H1 (cell line): Measurements from ENCODE around the gene PRICKLE1. TPM values are rescaled to one million over a fixed set of nuclear protein-coding genes. Genes with fewer than 3 reads are reported as not detected.

ENCODE experiments used
- CTCF ChIA-PET: fragments of 300-600 bp; sonication (Branson Sonifier 250); formaldehyde crosslinking; loops from one replicate; lab custom pipeline; 2021; ENCODE audit not compliant: partially characterized antibody; lab: Charles Lee
- POLR2A ChIA-PET: fragments of 300-600 bp; sonication (Branson Sonifier 250); formaldehyde crosslinking; loops from one replicate; lab custom pipeline; 2021; ENCODE audit warnings: inconsistent platforms; ENCODE audit not compliant: partially characterized antibody; lab: Charles Lee
- DNase-seq, 2 experiments: peaks; one replicate each; pipeline versions ENCODE4 v3.0.0 to v3.0.0-alpha.2; 2010 to 2022; ENCODE audit warnings: low spot score in 2 of 2, low read depth in 1 of 2, mixed read lengths in 1 of 2
- FAIRE-seq: peaks from 2 replicates; lab custom pipeline; 2011; peaks lifted over from hg19 to GRCh38; lab: Jason Lieb, UNC
- H2AFZ ChIP-seq: 2 replicates; pipeline ENCODE4 v1.8.1; 2012; ENCODE audit warnings: low read length, inconsistent platforms
- H2AK5ac ChIP-seq: 2 replicates; pipeline ENCODE4 v1.6.1; 2013; ENCODE audit warnings: low read depth, low read length
- H2BK120ac ChIP-seq: replicated peaks from 2 replicates; pipeline ENCODE3; 2013; ENCODE audit warnings: low read depth, low read length, inconsistent platforms
- H2BK12ac ChIP-seq: 2 replicates; pipeline ENCODE4 v1.6.1; 2013; ENCODE audit warnings: low read depth, low read length
- H2BK15ac ChIP-seq: 2 replicates; pipeline ENCODE4 v1.6.1; 2013; ENCODE audit warnings: low read length
- H2BK20ac ChIP-seq: 2 replicates; pipeline ENCODE4 v1.6.1; 2013; ENCODE audit warnings: low read length
- H2BK5ac ChIP-seq: 2 replicates; pipeline ENCODE4 v1.6.1; 2013; ENCODE audit warnings: low read depth, low read length
- H3K14ac ChIP-seq: 2 replicates; pipeline ENCODE4 v1.6.1; 2013; ENCODE audit warnings: inconsistent platforms; ENCODE audit not compliant: insufficient read length
- H3K18ac ChIP-seq: 2 replicates; pipeline ENCODE4 v1.6.1; 2013; ENCODE audit warnings: low read length; ENCODE audit errors: extremely low read depth
- H3K23ac ChIP-seq: 2 replicates; pipeline ENCODE4 v1.6.1; 2013; ENCODE audit warnings: inconsistent platforms; ENCODE audit not compliant: insufficient read length
- H3K23me2 ChIP-seq: 2 replicates; pipeline ENCODE4 v1.6.1; 2013; ENCODE audit warnings: low read depth, low read length
- H3K27ac ChIP-seq: 2 replicates; pipeline ENCODE4 v1.6.1; 2011; ENCODE audit warnings: low read depth, low read length, inconsistent platforms
- H3K27me3 ChIP-seq, 4 experiments: replicated peaks in 1 of 4; 1 replicate in 1 of 4; 2 replicates in 3 of 4; pipeline versions ENCODE4 v1.6.1 to v1.8.1; 2011 to 2013; ENCODE audit warnings: low read length in 3 of 4, mild to moderate bottlenecking in 3 of 4, inconsistent platforms in 2 of 4, mixed read lengths in 2 of 4, moderate library complexity in 1 of 4; ENCODE audit not compliant: control insufficient read depth in 3 of 4, insufficient read depth in 3 of 4; ENCODE audit errors: extremely low read depth in 1 of 4
- H3K36me3 ChIP-seq, 4 experiments: 2 replicates each; pipeline versions ENCODE4 v1.6.1 to v1.8.1; 2011 to 2013; ENCODE audit warnings: mild to moderate bottlenecking in 4 of 4, low read length in 3 of 4, moderate library complexity in 2 of 4, control low read depth in 1 of 4, inconsistent platforms in 1 of 4; ENCODE audit not compliant: insufficient read depth in 4 of 4, control insufficient read depth in 2 of 4
- H3K4ac ChIP-seq: replicated peaks from 2 replicates; pipeline ENCODE3; 2013; ENCODE audit warnings: low read length, low read depth, mixed read lengths, inconsistent platforms; ENCODE audit not compliant: insufficient read length
- H3K4me1 ChIP-seq, 4 experiments: replicated peaks in 1 of 4; 1 replicate in 1 of 4; 2 replicates in 3 of 4; pipeline versions ENCODE4 v1.6.1 to v1.8.1; 2011 to 2013; ENCODE audit warnings: low read length in 3 of 4, inconsistent platforms in 2 of 4, mixed read lengths in 1 of 4; ENCODE audit not compliant: insufficient read depth in 4 of 4, control insufficient read depth in 3 of 4
- H3K4me2 ChIP-seq, 2 experiments: 2 replicates each; pipeline versions ENCODE4 v1.6.1 to v1.8.1; 2011 to 2013; ENCODE audit warnings: low read depth in 2 of 2, low read length in 2 of 2, control low read depth in 1 of 2, inconsistent platforms in 1 of 2, mild to moderate bottlenecking in 1 of 2; ENCODE audit not compliant: insufficient read depth in 1 of 2
- H3K4me3 ChIP-seq, 4 experiments: fragments of 200-600, 300-600 bp in 1 of 4; sonication (generic), shearing (Covaris generic), sonication (Bioruptor Twin) in 1 of 4; 2 replicates each; pipeline versions ENCODE4 v1.5.1 to v1.8.1; 2011 to 2016; ENCODE audit warnings: low read length in 4 of 4, low read depth in 3 of 4, control low read depth in 2 of 4, inconsistent platforms in 2 of 4, mild to moderate bottlenecking in 2 of 4, mixed read lengths in 1 of 4, moderate library complexity in 1 of 4; ENCODE audit not compliant: insufficient read depth in 2 of 4; ENCODE audit errors: extremely low read depth in 1 of 4
- H3K56ac ChIP-seq: replicated peaks from 2 replicates; pipeline ENCODE3; 2013; ENCODE audit warnings: low read depth, mild to moderate bottlenecking, mixed read lengths, low read length, inconsistent platforms; ENCODE audit not compliant: insufficient read length
- H3K79me1 ChIP-seq: 2 replicates; pipeline ENCODE4 v1.6.1; 2013; ENCODE audit warnings: low read depth, low read length, control low read depth
- H3K79me2 ChIP-seq, 2 experiments: 2 replicates each; pipeline versions ENCODE4 v1.6.1 to v1.8.1; 2012 to 2013; ENCODE audit warnings: low read length in 2 of 2, mild to moderate bottlenecking in 2 of 2, inconsistent platforms in 1 of 2; ENCODE audit not compliant: insufficient read depth in 2 of 2, control insufficient read depth in 1 of 2
- H3K9ac ChIP-seq, 4 experiments: replicated peaks in 1 of 4; 1 replicate in 1 of 4; 2 replicates in 3 of 4; pipeline versions ENCODE4 v1.6.1 to v1.8.1; 2011 to 2013; ENCODE audit warnings: low read depth in 3 of 4, low read length in 3 of 4, control low read depth in 2 of 4, mild to moderate bottlenecking in 2 of 4, moderate library complexity in 2 of 4, inconsistent platforms in 1 of 4; ENCODE audit errors: extremely low read depth in 1 of 4
- H3K9me3 ChIP-seq, 2 experiments: 2 replicates each; pipeline versions ENCODE4 v1.6.1 to v1.8.1; 2012 to 2013; ENCODE audit warnings: mild to moderate bottlenecking in 2 of 2, moderate library complexity in 2 of 2, control low read depth in 1 of 2, inconsistent platforms in 1 of 2, low read depth in 1 of 2, low read length in 1 of 2, mixed read lengths in 1 of 2; ENCODE audit not compliant: insufficient read depth in 2 of 2
- H4K20me1 ChIP-seq, 2 experiments: replicated peaks in 1 of 2; 2 replicates each; pipeline versions ENCODE3 to v1.8.1; 2011 to 2013; ENCODE audit warnings: inconsistent platforms in 2 of 2, low read length in 2 of 2, mild to moderate bottlenecking in 1 of 2; ENCODE audit not compliant: insufficient read depth in 2 of 2, control insufficient read depth in 1 of 2
- H4K5ac ChIP-seq: 2 replicates; pipeline ENCODE4 v1.6.1; 2013; ENCODE audit warnings: low read length, low read depth, mixed read lengths, inconsistent platforms; ENCODE audit not compliant: insufficient read length
- H4K8ac ChIP-seq: 2 replicates; pipeline ENCODE4 v1.8.0; 2013; ENCODE audit warnings: mild to moderate bottlenecking, moderate library complexity, low read length, inconsistent platforms; ENCODE audit not compliant: insufficient read depth; ENCODE audit errors: extremely low read depth
- H4K91ac ChIP-seq: replicated peaks from 2 replicates; pipeline ENCODE3; 2013; ENCODE audit warnings: low read length, mixed read lengths, inconsistent platforms; ENCODE audit not compliant: insufficient read length
- BRCA1 ChIP-seq: IDR thresholded peaks from 2 replicates; pipeline ENCODE4 v1.6.1; 2012; ENCODE audit warnings: low read depth, low read length, improper control_type of control experiment
- CHD1 ChIP-seq: IDR thresholded peaks from 2 replicates; pipeline ENCODE4 v1.6.1; 2012; ENCODE audit warnings: low read depth, low read length, improper control_type of control experiment
- CHD2 ChIP-seq: IDR thresholded peaks from 2 replicates; pipeline ENCODE4 v1.6.1; 2012; ENCODE audit warnings: low read length, improper control_type of control experiment
- CREB1 ChIP-seq: IDR thresholded peaks from 2 replicates; pipeline ENCODE4 v1.6.1; 2012; ENCODE audit warnings: inconsistent platforms
- EGR1 ChIP-seq: IDR thresholded peaks from 2 replicates; pipeline ENCODE4 v1.6.1; 2011; ENCODE audit warnings: low read depth, low read length, borderline replicate concordance
- EZH2 ChIP-seq: fragments of 200-600 bp; sonication (generic); IDR thresholded peaks from 2 replicates; pipeline ENCODE4 v1.7.1; 2012; ENCODE audit warnings: low read depth, mild to moderate bottlenecking, moderate library complexity, low read length, inconsistent platforms; ENCODE audit not compliant: severe bottlenecking
- FOSL1 ChIP-seq: IDR thresholded peaks from 2 replicates; pipeline ENCODE4 v1.6.1; 2011; ENCODE audit warnings: mild to moderate bottlenecking, low read depth, low read length, moderate library complexity; ENCODE audit not compliant: insufficient read depth
- GTF2F1 ChIP-seq: IDR thresholded peaks from 2 replicates; pipeline ENCODE4 v1.6.1; 2012; ENCODE audit warnings: low read depth, low read length, improper control_type of control experiment, borderline replicate concordance
- JUN ChIP-seq: IDR thresholded peaks from 2 replicates; pipeline ENCODE4 v1.6.1; 2011; ENCODE audit warnings: low read depth, mild to moderate bottlenecking, improper control_type of control experiment, low read length
- KDM5A ChIP-seq: fragments of 200-600 bp; IDR thresholded peaks from 2 replicates; pipeline ENCODE4 v1.7.1; 2012; ENCODE audit warnings: mild to moderate bottlenecking, low read length, inconsistent platforms, mixed read lengths
- NRF1 ChIP-seq: IDR thresholded peaks from 2 replicates; pipeline ENCODE4 v1.6.1; 2011; ENCODE audit warnings: mild to moderate bottlenecking, low read depth, low read length, improper control_type of control experiment
- POLR2A ChIP-seq, 2 experiments: IDR thresholded peaks; 1 replicate in 1 of 2; 2 replicates in 1 of 2; pipeline ENCODE4 v1.6.1; 2011; ENCODE audit warnings: low read depth in 2 of 2, low read length in 2 of 2, mild to moderate bottlenecking in 2 of 2; ENCODE audit errors: control extremely low read depth in 1 of 2
- RAD21 ChIP-seq, 2 experiments: IDR thresholded peaks in 1 of 2; conservative IDR thresholded peaks in 1 of 2; 2 replicates each; pipeline ENCODE4 v1.6.1; 2011; ENCODE audit warnings: low read depth in 2 of 2, low read length in 2 of 2, improper control_type of control experiment in 1 of 2, inconsistent platforms in 1 of 2, mild to moderate bottlenecking in 1 of 2, moderate library complexity in 1 of 2
- SIRT6 ChIP-seq: IDR thresholded peaks from one replicate; pipeline ENCODE4 v1.7.1; 2012; ENCODE audit warnings: low read length, inconsistent platforms
- SIX5 ChIP-seq: IDR thresholded peaks from 2 replicates; pipeline ENCODE4 v1.6.1; 2011; ENCODE audit warnings: mild to moderate bottlenecking, low read depth, low read length
- TCF12 ChIP-seq: IDR thresholded peaks from 2 replicates; pipeline ENCODE4 v1.6.1; 2011; ENCODE audit warnings: low read depth, mild to moderate bottlenecking, low read length
- WGBS, 2 experiments: shearing (Covaris generic) in 1 of 2; methylation state at CpG; one replicate each; pipeline versions ENCODE4 v1.1.6 to v1.1.7; 2013 to 2015; ENCODE audit warnings: low lambda C conversion rate in 2 of 2, mixed read lengths in 2 of 2, inconsistent platforms in 1 of 2, low coverage in 1 of 2, missing lambda C conversion rate in 1 of 2; ENCODE audit not compliant: insufficient replicate concordance in 2 of 2, insufficient coverage in 1 of 2, insufficient read length in 1 of 2; ENCODE audit errors: extremely low coverage in 1 of 2, missing lambda C conversion rate in 1 of 2; 5-methylcytosine and 5-hydroxymethylcytosine counted together
- polyA plus RNA-seq, 7 experiments: library from polyadenylated mRNA; depleted of rRNA in 3 of 7; stranded (reverse) in 5 of 7; unstranded in 2 of 7; fragments of >200 nt in 5 of 7; fragments of 200-250 nt in 2 of 7; gene quantifications; 1 replicate in 5 of 7; 2 replicates in 1 of 7; 4 replicates in 1 of 7; pipeline versions ENCODE4 v1.2.1 to v1.2.3, GENCODE V29; 2011 to 2013; ENCODE audit warnings: missing spikeins in 2 of 7, mixed read lengths in 2 of 7
- total RNA-seq: library from RNA; stranded (reverse); fragmentation: NEBNext Ultra II Directional; extraction: Animal tissue kit (Norgen Biotek cat#: 25700); gene quantifications from 2 replicates; pipeline ENCODE4 v1.2.1, GENCODE V29; 2021

PRICKLE1 gene
- total and polyA plus RNA-seq, 2 of the 8 experiments (the other 6 are each of a cell fraction or from before 2014, with no cell fraction given) = 14.0 to 22.4 TPM

DNA sequence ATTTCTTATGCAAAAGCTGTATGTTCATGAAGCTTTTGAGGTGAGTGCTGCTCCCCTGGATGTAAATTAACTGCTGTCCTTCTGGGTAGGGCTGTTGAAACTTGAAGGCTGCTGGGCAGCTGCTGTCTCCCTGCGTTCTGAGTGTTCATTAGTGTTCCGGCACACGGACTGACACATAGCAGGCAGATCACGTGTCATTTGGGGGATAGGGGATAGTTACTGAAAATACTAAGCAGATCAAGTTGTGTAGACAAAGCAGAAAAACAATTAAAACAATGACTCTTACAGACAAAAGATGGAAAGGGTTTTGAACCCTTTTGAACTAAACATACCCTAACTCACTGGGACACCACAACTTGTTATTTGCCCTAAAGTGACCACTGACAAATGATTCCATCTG, 82.5 kb downstream of the PRICKLE1 start:
- Histone ChIP-seq H2BK15ac (no peak overlapping the region), H4K91ac (no peak overlapping the region), H3K23me2 (no peaks in the 10 kb centered on the region), H3K18ac (no peak overlapping the region), H3K23ac (no peak overlapping the region), H3K4ac (no peak overlapping the region), H3K4me3 (no peak overlapping the region), H3K4me2 (no peak overlapping the region), H3K36me3 (no peaks in the 10 kb centered on the region), H3K9me3 (no peaks in the 10 kb centered on the region), H2AK5ac (no peak overlapping the region), H3K79me1 (no peaks in the 10 kb centered on the region), H2BK5ac (no peak overlapping the region), H2BK12ac (no peak overlapping the region), H3K27ac (no peak overlapping the region), H3K79me2 (no peaks in the 10 kb centered on the region), H3K4me1 (peaks cover 0 to 6% (median under 1%) of the 10 kb centered on the region in 4 experiments; a peak in 2 of 7 replicates), H2BK20ac (no peak overlapping the region), H3K9ac (no peak overlapping the region), H2BK120ac (no peak overlapping the region), H4K5ac (no peak overlapping the region), H4K20me1 (no peaks in the 10 kb centered on the region), H3K56ac (no peak overlapping the region), H3K14ac (no peak overlapping the region), H2AFZ (no peak overlapping the region), H3K27me3 (no peaks in the 10 kb centered on the region; a peak in 2 of 7 replicates), H4K8ac (no peak overlapping the region)
- FAIRE-seq (no peak), DNase-seq (no peak)
- TF ChIP-seq CHD2 (no peak), CREB1 (no peak), POLR2A (IDR thresholded peaks at IDR 0.05; ENCODE audit: control extremely low read depth in 1 of 2, low read depth in 2 of 2, low read length in 2 of 2) (no peak), GTF2F1 (no peak), EGR1 (no peak), EZH2 (no peak), CHD1 (no peak), SIRT6 (no peak), BRCA1 (no peak), SIX5 (no peak), FOSL1 (no peak), RAD21 (IDR thresholded peaks at IDR 0.05 in 1 of 2, conservative IDR thresholded peaks at IDR 0.05 in 1 of 2; ENCODE audit: low read depth in 2 of 2, low read length in 2 of 2) (no peak), KDM5A (no peak), JUN (no peak), TCF12 (no peak), NRF1 (no peak)
- CTCF ChIA-PET = interaction anchor here (0.9 kb wide), 1 partner anchor 22 kb away, joined by 3 read pairs; no protein-coding TSS in a partner anchor
- 81% methylated on average over 4 of the region's 4 CpGs; no CpG with 5 or more reads in 1 of the 2 experiments for WGBS, 2 experiments
- POLR2A ChIA-PET = interaction anchor here (1.3 kb wide), 1 partner anchor 21 kb away, joined by 6 read pairs; no protein-coding TSS in a partner anchor
